DOHH2 (cell line): Measurements from ENCODE around the gene NRAP.

Source experiments
- EZH2phosphoT487 ChIP-seq: fragments of 200-600 bp; sonication (generic); IDR thresholded peaks from 2 replicates; pipeline ENCODE4 v1.6.1; 2017; ENCODE audit warnings: borderline replicate concordance, mild to moderate bottlenecking, antibody characterized with exemption, low read length, moderate library complexity, mixed read lengths
- TF ChIP-seq, protein P1 (sequence below): fragments of 200-600 bp; sonication (generic); IDR thresholded peaks from one replicate; pipeline ENCODE4 v1.5.1; 2014; ENCODE audit warnings: antibody characterized with exemption, mild to moderate bottlenecking, low read depth, low read length; ENCODE audit not compliant: poor library complexity, severe bottlenecking

DNA sequence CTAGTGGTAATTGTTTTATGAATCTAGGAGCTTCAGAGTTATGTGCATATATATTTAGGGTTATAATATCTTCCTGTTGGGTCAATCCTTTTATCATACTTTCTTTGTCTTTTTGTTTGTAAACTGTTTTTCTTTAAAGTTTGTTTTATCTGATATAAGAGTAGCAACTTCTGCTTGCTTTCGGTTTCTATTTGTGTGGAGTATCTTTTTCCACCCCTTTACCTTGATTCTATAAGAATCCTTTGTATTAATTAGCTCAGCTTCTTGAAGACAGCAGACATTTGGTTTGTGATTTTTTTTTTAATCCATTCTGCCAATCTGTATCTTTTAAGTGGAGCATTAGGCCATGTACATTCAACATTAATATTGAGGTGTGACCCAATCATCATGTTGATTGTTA lies 25.2 kb upstream of the NRAP start:
- TF ChIP-seq, protein P1, sequence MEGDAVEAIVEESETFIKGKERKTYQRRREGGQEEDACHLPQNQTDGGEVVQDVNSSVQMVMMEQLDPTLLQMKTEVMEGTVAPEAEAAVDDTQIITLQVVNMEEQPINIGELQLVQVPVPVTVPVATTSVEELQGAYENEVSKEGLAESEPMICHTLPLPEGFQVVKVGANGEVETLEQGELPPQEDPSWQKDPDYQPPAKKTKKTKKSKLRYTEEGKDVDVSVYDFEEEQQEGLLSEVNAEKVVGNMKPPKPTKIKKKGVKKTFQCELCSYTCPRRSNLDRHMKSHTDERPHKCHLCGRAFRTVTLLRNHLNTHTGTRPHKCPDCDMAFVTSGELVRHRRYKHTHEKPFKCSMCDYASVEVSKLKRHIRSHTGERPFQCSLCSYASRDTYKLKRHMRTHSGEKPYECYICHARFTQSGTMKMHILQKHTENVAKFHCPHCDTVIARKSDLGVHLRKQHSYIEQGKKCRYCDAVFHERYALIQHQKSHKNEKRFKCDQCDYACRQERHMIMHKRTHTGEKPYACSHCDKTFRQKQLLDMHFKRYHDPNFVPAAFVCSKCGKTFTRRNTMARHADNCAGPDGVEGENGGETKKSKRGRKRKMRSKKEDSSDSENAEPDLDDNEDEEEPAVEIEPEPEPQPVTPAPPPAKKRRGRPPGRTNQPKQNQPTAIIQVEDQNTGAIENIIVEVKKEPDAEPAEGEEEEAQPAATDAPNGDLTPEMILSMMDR = no peak
- TF ChIP-seq EZH2phosphoT487 = no peak
